ENCODE data around the gene ESYT2.

- no peak for TF ChIP-seq CTCF (IDR thresholded peaks at IDR 0.05; ENCODE audit: low read depth, low read length, missing input control)
- no peak for TF ChIP-seq MAX (IDR thresholded peaks at IDR 0.05)
- TF ChIP-seq YY1 (IDR thresholded peaks at IDR 0.05) = no peak
- TF ChIP-seq RAD21 (IDR thresholded peaks at IDR 0.05) = no peak
- no peak for TF ChIP-seq ATF3 (IDR thresholded peaks at IDR 0.05)
- no peak for TF ChIP-seq JUND (IDR thresholded peaks at IDR 0.05)
- TF ChIP-seq EGR1 (IDR thresholded peaks at IDR 0.05; ENCODE audit: low read depth in 2 of 2) = no peak
- TF ChIP-seq FOXA1 (IDR thresholded peaks at IDR 0.05) = no peak
- no peak for TF ChIP-seq GABPA (IDR thresholded peaks at IDR 0.05 in 1 of 2, conservative IDR thresholded peaks at IDR 0.05 in 1 of 2)
- TF ChIP-seq RXRA (IDR thresholded peaks at IDR 0.05) = no peak
- TF ChIP-seq, protein P1, sequence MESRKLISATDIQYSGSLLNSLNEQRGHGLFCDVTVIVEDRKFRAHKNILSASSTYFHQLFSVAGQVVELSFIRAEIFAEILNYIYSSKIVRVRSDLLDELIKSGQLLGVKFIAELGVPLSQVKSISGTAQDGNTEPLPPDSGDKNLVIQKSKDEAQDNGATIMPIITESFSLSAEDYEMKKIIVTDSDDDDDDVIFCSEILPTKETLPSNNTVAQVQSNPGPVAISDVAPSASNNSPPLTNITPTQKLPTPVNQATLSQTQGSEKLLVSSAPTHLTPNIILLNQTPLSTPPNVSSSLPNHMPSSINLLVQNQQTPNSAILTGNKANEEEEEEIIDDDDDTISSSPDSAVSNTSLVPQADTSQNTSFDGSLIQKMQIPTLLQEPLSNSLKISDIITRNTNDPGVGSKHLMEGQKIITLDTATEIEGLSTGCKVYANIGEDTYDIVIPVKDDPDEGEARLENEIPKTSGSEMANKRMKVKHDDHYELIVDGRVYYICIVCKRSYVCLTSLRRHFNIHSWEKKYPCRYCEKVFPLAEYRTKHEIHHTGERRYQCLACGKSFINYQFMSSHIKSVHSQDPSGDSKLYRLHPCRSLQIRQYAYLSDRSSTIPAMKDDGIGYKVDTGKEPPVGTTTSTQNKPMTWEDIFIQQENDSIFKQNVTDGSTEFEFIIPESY (IDR thresholded peaks at IDR 0.05) = no peak
Measured at GRCh38 chr7:158728911-158729645, 100.2 kb downstream of the ESYT2 start.
